ENCODE data around the gene KRTAP4-4. TPM values are rescaled to one million over a fixed set of nuclear protein-coding genes. Genes with fewer than 3 reads are reported as not detected.

Gene KRTAP4-4
- total RNA-seq, 1 experiment from 2014 or later: not detected

- Histone ChIP-seq H3K4me2 (ENCODE audit: insufficient read depth, insufficient read length, low read length) (no peak within 1 kb of the TSS), H3K27ac (ENCODE audit: insufficient read length, low read depth, low read length) (no peak within 1 kb of the TSS), H3K18ac (ENCODE audit: insufficient read length, low read depth, low read length) (no peak within 1 kb of the TSS), H3K23me2 (ENCODE audit: insufficient read length, low read depth, low read length, poor library complexity, severe bottlenecking) (no peaks in the 10 kb centered on the region), H3K79me1 (ENCODE audit: insufficient read depth, low read depth, low read length, poor library complexity, severe bottlenecking) (no peaks in the 10 kb centered on the region), H3K4me1 (ENCODE audit: insufficient read depth, low read length) (no peaks in the 10 kb centered on the region), H2AK5ac (ENCODE audit: insufficient read length, low read length) (no peak within 1 kb of the TSS), H2BK5ac (ENCODE audit: insufficient read length, low read length) (no peak within 1 kb of the TSS), H3K14ac (ENCODE audit: insufficient read depth, low read length) (no peak within 1 kb of the TSS), H3K9ac (ENCODE audit: extremely low read depth, insufficient read length, low read length) (no peak within 1 kb of the TSS), H3K9me3 (ENCODE audit: control insufficient read depth, low read depth, low read length) (no peaks in the 10 kb centered on the region), H2BK12ac (ENCODE audit: insufficient read length, low read depth, low read length) (no peak within 1 kb of the TSS), H3K27me3 (ENCODE audit: insufficient read depth, low read length) (no peaks in the 10 kb centered on the region), H2BK20ac (ENCODE audit: low read depth, low read length, poor library complexity, severe bottlenecking) (no peak within 1 kb of the TSS), H3K79me2 (ENCODE audit: insufficient read depth, low read length) (no peaks in the 10 kb centered on the region), H4K8ac (replicated peaks; ENCODE audit: insufficient read length, low read depth, low read length) (no peak within 1 kb of the TSS), H2BK120ac (ENCODE audit: low read depth, low read length, poor library complexity, severe bottlenecking) (no peak within 1 kb of the TSS), H2BK15ac (ENCODE audit: low read depth, low read length) (no peak within 1 kb of the TSS), H2AFZ (ENCODE audit: low read length) (no peak within 1 kb of the TSS), H3T11ph (ENCODE audit: low read length) (no peak within 1 kb of the TSS), H4K91ac (ENCODE audit: insufficient read length, low read depth, low read length) (no peak within 1 kb of the TSS), H4K5ac (ENCODE audit: insufficient read length, low read depth, low read length) (no peak within 1 kb of the TSS), H3K4ac (ENCODE audit: low read depth, low read length) (no peak within 1 kb of the TSS), H3K56ac (ENCODE audit: insufficient read length, low read depth, low read length) (no peak within 1 kb of the TSS), H4K20me1 (ENCODE audit: control insufficient read depth, insufficient read depth, insufficient read length) (no peaks in the 10 kb centered on the region), H3K23ac (ENCODE audit: insufficient read length, low read depth, low read length) (no peak within 1 kb of the TSS)
- WGBS (ENCODE audit: extremely low coverage, insufficient read length, low lambda C conversion rate): no CpG with 5 or more reads among the region's 7 CpGs
- H3K36me3 Mint-ChIP-seq (ENCODE audit: insufficient read depth in 1 of 3, low read depth in 3 of 3): no peaks in the 10 kb centered on the region
- no peaks in the 10 kb centered on the region; the same call in 1 of the 2 replicates for H3K27me3 Mint-ChIP-seq (ENCODE audit: low read depth)
- H3K4me1 Mint-ChIP-seq: 0 out of 4 replicates have a peak, but pooled peaks cover 0 to 3% of the 10 kb centered on the region in 2 experiments
- H3K9me3 Mint-ChIP-seq: no peaks in the 10 kb centered on the region; a peak in 2 of 5 replicates
- TF ChIP-seq CTCF (conservative IDR thresholded peaks at IDR 0.05): no peak
- no peak for DNase-seq
- no peak within 1 kb of the TSS for H3K4me3 Mint-ChIP-seq
- no peak within 1 kb of the TSS; a peak in 1 of 7 replicates for H3K27ac Mint-ChIP-seq
Measured at GRCh38 chr17:41177727-41178271, 17.3 kb upstream of the KRTAP4-4 start, which contains the start of gene KRTAP4-2. Gene KRTAP4-2 (minus strand): TSS chr17:41178221. CDS start chr17:41178164, 57 bp downstream.

Measured in H9 (cell line).